Putamen (tissue), 1 donor: Measurements from ENCODE around the gene OR1J1.

Experiments
- DNase-seq: peaks from one replicate; pipeline ENCODE4 v3.0.0-alpha.2; 2016; ENCODE audit warnings: low spot score

Gene OR1J1

DNA sequence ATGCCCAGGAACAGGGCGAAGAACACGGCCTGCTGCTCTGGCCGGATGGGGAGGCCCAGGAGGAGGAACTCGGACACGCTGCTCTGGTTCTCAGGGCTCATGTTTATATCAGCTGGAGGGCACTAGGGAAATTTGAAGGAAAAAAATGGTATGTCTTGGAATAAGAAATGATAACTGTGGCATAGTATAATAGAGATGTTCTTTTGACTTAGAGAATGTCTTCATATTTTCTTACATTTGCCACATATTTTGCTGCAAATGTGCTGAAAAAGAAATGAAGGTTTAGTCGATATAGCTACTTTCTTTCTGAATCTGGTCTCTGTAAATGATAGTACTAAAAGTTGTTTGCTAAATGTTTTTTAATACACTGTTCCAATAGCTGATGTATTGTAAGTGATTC lies at the start of gene OR1J1:
Gene OR1J1 (minus strand): TSS at position 101 of the 400 bp plus-strand sequence. CDS start 0 bp downstream, at position 101.
- DNase-seq = no peak

- no peak for DNase-seq
Observed at GRCh38 chr9:122527193-122527592, 49.5 kb upstream of the OR1J1 start, which contains the start of gene OR1N1. TSS of gene OR1N1 (minus strand) at chr9:122527293. CDS start at chr9:122527293, 0 bp downstream.

DNA sequence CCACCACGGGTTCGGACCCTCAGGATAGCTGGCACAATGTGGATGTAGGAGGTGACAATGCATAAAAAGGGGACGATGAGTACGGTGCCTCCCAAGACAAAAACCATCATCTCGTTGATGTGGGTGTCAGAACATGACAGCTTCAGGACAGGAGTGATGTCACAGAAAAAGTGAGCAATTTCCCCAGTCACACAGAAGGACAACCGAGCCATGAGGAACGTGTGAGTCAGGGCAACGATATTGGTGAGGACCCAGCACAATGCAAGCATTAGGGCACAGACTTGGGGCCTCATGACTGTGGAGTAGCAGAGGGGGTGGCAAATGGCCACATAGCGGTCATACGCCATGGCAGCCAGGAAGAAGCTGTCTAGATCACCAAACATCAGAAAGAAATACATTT lies 48.9 kb upstream of the OR1J1 start:
- no peak for DNase-seq

- DNase-seq = no peak
Observed at GRCh38 chr9:122519376-122519775, 41.6 kb upstream of the OR1J1 start.

DNA sequence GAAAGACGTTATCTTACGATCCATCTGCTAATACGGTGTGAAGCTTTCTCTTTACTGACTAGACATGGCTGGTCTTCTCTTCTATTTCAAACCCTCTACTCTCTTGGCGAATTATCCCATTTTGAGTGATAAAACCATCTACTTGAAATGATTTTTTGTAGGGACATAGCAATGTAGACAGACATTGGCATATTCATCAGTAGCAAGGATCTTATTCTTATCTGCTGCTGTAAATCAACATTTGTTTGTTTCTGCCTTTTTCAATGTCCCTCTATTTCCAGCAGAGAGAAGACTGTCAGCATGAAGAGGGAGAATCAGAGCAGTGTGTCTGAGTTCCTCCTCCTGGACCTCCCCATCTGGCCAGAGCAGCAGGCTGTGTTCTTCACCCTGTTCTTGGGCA lies 41.1 kb upstream of the OR1J1 start, which contains the start of gene OR1J4:
Gene OR1J4 (plus strand): TSS at position 301 of the 400 bp plus-strand sequence. CDS start 0 bp downstream, at position 301.
- no peak for DNase-seq

DNA sequence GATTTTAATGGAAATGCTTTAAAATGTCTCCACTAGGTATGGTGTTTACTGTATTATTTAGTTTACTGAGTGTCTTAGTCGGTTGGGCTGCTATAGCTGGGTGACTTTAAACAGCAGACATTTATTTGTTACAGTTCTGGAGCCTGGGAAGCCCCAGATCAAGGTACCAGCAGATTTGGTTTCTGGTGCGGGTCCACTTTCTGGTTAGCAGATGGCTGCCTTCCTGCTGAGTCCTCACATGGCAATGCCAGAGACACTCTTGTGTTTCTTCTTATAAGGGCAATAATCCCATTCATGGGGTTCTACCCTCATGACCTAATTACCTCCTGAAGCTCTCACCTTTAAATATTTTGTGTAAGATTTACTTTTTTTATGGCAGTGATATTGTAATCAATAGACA lies 40.5 kb upstream of the OR1J1 start:
- DNase-seq = no peak

GRCh38 chr9:122510502-122510901 lies 32.8 kb upstream of the OR1J1 start, which contains the start of gene OR1J2:
TSS of gene OR1J2 (plus strand) at chr9:122510802. CDS start at chr9:122510802, 0 bp downstream.
- no peak for DNase-seq

DNA sequence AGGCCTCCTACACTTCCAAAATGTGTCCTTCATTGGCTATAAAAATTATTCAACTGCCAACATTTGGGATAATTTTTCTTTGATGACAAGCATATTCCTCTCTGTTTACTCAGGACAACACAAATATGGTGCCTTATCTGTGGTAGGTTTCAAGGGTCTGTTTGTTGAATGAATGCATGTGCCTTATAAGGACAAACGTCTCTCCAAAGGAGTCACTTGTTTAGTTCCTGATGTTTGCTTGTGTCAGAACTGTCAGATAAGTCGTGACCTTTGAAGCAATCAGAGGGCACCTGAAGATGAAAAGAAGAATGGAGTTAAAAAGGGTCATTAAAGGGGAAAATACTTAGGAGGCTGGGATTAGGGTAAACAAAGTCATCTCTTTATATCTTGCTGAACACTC lies 29.2 kb upstream of the OR1J1 start:
- DNase-seq = no peak

- no peak for DNase-seq
Observed at GRCh38 chr9:122498883-122499288, 21.2 kb upstream of the OR1J1 start.

- no peak for DNase-seq
Observed at GRCh38 chr9:122479062-122479461, 1.3 kb upstream of the OR1J1 start.

DNA sequence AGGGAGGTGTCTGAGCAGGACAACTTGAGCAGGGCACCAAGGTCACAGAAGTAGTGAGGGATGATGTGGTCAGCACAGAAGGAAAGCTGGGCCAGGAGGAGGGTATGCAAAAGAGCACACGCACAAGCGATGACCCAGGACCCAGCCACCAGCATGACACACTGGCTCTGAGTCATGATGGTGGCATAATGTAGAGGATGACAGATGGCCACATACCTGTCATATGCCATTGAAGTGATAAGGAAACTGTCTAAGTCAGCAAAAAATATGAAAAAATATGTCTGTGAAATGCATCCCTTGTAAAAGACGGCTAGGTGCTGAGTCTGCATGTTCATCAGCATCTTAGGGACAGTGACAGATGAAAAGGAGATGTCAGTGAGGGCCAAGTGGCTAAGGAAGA lies 380 bp downstream of the OR1J1 start:
- no peak for DNase-seq

- DNase-seq = no peak
Observed at GRCh38 chr9:122475717-122476116, 2.0 kb downstream of the OR1J1 start.

GRCh38 chr9:122474561-122474960 lies 3.2 kb downstream of the OR1J1 start:
- DNase-seq = no peak

DNA sequence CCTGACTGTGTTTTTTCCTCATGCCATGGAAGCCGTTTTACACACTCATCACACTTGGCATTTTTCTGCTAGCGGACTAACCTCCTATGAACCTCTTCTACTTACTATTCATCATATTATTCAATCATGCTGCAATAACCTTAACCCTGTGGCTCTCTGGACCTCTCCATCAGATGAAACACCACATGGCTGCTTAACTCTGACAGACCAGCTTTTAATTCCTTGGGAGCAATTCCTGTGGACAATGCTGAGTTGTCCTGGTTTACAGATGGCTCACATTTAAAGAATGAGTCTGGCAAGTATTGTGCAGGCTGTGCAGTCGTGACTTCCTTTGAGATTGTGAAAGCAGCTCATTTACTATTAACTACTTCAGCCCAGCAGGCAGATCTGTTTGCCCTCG lies 9.0 kb downstream of the OR1J1 start:
- DNase-seq = no peak

GRCh38 chr9:122466456-122466855 lies 11.3 kb downstream of the OR1J1 start:
- no peak for DNase-seq

GRCh38 chr9:122464633-122465567 lies 12.8 kb downstream of the OR1J1 start:
- DNase-seq = peak; percentile 83

GRCh38 chr9:122463828-122464632 lies 13.7 kb downstream of the OR1J1 start:
- DNase-seq = no peak

- DNase-seq = no peak
Observed at GRCh38 chr9:122457787-122458186, 19.9 kb downstream of the OR1J1 start.

GRCh38 chr9:122456123-122456522 lies 21.6 kb downstream of the OR1J1 start:
- no peak for DNase-seq

DNA sequence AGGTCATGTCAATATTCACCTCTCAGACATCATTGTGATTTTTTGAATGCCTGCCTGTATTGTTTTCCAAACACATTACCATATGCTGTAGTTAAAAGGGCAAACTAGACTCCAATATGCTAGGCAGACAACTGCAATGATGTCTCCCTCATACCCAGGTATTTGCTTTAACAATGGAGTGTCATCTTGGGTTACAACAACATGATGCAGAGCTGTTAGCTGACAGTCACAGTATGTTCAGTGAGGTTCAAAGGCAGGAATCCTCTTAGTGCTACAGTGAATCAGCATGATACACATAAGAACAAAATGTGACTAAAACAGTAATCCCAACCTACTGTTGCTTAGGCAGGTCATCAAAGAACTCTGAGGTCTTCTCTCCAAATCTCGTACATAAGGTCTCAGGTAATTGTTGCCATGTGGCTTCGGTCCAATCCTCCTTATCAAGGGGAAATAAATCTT lies 24.0 kb downstream of the OR1J1 start:
- no peak for DNase-seq

GRCh38 chr9:122446819-122447484 lies 30.8 kb downstream of the OR1J1 start:
- no peak for DNase-seq
